Anterior cingulate cortex (tissue), 58 donors: ENCODE data around the gene RSPO4.

Experiments
- DNase-seq, 58 donors: peaks; one replicate each; lab custom pipeline; 2025; lab: John Stamatoyannopoulos, UW

The RSPO4 gene

DNA sequence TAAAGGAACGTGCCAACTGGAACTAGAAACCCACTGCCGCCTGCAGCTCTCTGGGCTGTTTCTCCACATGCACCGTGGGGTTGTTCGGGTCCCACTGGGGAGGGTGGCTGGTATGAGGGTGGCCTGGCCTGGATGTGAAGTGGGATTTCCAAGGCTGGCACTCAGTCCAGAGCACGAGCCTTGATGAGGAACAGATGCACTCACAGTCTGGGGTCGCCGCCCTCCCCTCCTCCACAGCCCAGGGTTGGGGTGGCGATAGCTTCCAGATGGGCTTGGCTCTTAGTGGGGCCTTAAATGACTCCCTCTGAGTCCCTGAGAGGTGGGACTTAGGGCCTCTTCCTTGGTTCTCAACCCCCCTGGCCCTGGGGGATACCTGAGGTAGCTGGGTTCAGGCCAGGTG lies 55.3 kb downstream of the RSPO4 start:
- no peak for DNase-seq

DNA sequence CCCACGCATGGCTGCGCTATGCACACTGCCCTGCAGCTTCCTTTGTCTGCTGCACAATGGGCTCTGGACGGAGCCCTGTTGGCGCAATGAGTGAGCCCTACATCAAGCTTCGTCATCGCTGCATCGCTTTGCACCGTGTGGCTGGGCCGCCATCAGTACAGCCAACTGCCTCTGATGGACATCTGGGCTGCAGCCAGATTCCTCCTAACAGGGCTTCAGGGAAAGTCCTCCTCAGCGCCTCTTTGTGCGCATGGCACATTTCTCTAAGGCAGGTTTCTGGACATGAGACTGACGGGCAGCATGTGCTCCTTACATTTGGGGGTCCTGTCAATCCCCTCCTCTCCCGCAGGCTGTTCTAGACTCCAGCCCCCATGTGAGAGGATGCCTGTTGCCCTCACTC lies 56.3 kb downstream of the RSPO4 start:
- DNase-seq = no peak

DNA sequence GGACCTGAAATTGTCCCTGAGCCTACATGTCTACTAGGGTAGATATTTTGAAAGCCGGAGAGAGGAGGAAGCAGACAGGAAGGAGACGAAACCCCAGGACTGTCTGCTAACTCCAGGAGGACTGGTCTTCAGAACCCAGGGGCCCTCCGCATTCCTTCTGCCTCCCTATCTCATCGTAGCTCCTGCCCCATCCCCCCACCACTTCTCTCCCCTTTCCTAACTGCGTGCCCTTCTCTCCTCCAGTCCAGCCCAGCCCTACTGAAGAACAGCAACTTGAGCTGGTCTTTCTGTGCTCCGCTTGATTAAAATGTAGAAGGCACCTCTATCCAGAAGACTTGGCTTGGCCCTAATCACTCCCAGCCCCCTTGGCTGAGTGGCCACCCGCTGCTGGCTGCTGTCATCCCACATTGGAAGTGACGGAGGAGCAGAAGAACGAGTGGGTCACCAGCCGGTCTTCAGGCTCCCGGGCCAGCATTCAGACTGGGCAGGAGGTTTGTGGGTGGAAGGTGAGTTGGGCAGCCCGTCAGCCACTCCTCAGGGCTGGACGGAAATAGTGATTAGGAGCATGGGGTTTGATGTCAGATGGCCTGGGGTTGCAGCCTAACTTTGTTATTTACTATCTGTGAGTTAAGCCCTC lies 57.2 kb downstream of the RSPO4 start:
- no peak for DNase-seq

DNA sequence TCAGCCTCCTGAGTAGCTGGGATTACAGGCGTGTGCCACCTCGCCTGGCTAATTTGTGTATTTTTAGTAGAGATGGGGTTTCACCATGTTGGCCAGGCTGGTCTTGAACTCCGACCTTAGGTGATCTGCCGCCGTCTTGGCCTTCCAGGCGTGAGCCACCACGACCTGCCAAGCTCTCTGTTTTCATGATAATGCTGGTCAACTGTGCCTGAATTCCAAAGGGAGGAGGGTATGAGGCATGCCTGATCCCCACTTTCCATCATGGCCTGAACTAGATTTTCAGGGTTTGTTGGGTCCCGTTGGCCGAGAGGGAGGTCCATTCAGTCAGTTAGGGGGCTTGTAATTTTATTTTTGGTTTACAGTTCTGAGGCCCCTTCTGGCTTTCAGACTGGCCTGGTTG lies 58.0 kb downstream of the RSPO4 start:
- DNase-seq = no peak

DNA sequence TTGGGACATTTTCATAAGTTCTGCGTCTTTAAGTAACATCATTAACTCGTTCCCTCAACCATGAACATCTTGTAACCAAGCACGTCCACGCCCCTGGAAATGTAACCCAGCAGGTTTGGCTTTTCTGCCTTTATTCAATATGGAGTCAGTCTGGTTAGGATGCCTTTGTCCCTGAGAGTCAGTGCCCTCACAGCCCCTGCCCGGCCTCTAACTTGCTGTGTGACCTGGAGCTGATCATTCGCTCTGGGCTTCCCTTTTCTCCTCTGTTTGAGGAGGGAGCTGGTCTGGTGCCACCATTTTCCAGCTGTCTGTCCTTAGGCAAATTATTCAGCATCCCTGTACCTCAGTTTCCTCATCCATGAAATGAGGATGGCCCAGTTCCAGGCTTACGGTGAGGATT lies 59.5 kb downstream of the RSPO4 start:
- no peak for DNase-seq

DNA sequence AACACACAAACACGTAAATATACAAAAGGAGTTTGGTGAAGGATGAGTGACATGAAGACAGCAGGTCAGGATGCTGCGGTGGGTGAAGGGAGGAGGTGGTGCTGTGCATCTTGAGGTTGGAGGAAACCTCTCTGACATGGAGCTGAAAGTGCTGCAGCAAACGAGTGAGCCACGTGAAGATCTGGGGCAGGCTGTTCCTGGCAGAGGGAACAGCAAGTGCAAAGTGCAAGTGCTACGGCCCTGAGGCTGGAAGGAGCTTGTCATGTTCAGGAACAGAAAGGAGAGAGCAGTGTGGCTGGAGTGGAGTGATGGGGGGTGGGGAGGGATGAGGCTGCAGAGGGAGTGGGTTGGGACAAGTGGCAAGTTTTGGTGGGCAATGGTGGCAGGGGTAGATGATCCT lies 61.2 kb downstream of the RSPO4 start:
- DNase-seq = no peak

DNA sequence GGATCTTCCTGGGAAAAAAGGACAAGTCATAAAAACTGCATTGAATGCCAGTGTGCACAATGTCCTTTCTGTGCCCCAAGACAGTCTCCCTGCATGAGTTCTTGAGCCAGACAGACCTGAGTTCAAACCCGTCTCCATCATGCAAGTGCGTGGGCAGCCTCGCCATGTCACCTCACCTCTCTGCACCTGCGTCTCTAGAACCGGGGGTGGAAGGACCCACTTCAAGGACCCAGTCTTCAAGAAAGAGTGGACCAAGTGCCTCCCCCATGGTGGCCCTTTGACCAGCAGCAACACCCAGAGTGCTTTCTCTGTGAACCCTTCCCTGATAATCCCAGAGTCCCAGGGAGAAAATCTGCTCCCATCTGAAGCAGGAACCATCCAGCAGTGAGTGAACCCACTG lies 62.5 kb downstream of the RSPO4 start:
- no peak for DNase-seq

DNA sequence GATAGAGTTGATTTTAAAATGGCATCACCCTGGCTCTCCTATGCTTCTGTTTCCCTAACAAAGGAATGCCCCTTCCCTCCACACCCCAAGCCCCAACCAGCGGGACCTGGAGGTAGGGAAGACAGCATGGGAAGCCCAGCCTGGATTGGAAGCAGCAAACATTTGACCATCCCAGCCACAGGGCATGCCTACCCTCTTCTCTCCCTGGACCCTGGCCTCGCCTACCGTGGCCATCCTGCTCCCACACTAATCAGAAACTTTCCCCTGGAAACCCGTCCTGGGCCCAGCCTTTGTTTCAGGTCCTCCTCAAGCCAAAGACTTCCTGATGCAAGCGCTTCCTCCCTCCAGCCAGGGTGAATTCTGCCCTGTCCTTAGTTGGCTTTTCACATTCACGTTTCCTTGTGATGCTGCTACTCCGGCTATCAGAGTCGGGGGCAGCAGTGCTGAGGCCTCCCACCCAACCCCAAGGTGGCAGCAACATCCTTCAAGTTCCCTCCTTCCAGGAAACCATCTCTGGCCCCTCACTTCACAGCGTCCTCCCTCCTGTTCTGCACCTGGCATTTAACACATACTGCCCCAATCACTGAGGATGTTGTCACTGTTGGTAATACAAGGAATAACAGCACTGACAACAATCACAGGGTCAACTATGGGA lies 67.8 kb downstream of the RSPO4 start:
- no peak for DNase-seq

DNA sequence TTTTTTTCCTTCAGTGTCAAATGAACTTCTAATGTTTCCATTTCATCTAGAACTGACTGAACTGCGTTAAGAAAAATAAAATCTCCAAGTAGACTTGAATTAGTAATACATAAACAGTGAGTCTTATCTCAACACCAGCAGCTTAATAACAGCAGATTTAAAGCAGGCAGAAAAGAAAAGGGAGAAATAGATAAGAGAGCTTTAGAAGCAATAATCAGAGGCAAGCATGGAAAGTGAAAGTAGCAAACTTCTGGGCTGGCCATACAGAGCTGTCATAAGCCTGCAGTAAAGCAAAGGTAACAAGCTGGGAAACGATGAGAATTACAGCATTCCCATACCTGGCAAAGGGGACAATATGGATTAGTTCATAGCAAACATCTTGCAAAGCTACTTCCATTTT lies 69.1 kb downstream of the RSPO4 start:
- DNase-seq = no peak

DNA sequence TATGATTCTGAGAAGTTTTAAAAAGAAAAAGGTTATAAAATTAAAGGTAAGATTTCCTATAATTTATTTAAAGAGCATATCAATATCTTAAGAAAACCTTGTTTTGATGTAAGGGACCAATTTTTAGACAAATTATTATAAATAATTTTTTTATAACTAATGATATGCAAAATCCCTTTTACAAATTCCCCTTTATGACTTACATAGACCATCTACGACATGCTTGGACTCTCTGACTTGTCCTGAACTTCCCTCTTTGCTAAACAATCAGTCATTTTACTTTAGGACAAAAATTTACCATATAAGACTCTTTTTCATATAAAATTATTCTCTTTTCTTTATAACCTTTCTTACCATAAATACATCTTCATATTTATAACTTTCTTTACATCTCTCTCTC lies 70.7 kb downstream of the RSPO4 start:
- no peak for DNase-seq

DNA sequence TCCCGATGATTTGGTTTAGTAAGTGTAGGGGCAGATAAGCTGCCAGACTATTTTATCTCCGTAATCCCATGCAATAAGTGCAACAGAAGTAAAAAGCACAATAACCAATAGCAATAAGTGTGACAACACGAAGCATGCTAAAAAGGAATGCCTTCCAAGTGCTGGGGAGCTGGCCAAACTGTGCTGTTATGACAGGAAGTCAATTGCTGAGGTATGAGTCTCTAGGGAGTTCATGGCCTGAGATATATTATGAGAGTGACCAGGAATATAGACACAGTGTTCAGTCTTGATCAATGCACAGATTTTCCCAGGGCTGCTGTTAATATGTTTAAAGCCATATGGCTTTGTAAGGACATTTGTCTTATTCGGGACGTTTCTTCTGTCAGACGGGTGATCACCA lies 75.4 kb downstream of the RSPO4 start:
- no peak for DNase-seq

DNA sequence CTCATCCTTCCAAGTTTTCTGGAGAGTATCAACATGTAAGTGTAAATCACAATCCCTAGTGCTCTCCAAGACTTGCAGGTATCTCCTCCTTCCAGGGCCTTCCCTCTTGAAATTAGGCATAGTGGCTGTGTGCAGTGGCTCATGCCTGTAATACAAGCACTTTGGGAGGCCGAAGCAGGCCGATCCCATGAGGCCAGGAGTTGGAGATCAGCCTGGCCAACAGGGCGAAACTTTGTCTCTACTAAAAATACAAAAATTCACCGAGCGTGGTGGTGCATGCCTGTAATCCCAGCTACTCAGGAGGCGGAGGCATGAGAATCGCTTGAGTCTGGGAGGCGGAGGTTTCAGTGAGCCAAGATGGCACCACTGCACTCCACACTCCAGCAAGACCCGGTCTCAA lies 76.6 kb downstream of the RSPO4 start:
- no peak for DNase-seq

DNA sequence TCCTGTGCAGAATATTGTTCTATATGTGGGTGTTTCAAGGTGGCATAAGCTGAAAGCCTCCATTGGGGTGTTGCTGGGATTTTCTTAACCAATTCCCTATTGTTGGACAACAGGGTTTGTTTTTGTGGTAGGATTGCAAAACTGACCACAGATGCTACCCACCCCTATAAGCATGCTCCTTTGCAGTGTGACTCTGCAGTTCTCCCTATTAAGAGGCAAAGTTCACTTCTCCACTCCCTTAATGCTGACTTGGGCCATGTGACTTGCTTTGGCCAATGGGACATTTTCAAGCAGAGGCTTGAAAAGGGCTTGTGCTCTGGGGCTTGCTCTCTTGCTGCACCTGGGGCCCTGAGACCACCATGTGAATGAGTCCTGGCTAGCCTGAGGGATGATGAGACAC lies 77.5 kb downstream of the RSPO4 start:
- no peak for DNase-seq

DNA sequence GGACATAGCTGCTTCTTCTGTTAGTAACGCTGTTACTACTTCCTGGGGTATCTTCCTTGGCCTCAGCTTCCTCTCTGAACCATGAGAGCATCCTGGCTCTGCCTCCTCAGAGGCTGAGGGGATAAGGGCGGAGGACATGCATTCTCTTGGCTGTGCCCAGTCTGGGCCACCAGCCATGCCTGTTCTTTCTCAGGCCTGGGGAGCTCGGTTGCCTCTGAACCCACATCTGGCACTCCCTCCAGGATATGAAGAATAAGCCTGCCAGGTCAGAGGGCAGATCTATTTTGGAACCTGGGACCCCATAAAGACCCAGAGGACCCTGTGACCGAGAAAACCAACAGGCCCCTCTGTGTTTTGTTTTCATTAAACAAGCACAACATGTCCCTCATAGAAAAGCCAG lies 79.3 kb downstream of the RSPO4 start:
- DNase-seq = no peak

DNA sequence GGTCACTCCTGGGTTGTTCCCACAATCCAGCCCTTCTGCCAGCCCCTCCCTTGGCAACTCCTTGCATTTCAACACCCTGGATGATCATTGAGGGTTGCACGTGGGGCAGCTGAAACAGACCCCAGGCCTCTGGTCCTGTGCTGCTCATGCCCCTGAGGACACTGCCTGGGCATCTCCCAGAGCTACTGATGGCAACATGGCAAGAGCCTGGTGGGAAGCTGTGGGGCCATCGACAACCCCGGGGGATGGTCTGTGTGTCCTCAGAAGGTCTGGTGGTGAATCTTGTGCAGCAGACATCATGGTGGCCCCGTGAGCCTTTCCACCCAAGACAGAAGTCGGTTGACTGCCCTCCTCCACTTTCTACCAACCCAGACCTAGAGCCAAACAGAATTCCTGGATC lies 81.0 kb downstream of the RSPO4 start:
- no peak for DNase-seq

DNA sequence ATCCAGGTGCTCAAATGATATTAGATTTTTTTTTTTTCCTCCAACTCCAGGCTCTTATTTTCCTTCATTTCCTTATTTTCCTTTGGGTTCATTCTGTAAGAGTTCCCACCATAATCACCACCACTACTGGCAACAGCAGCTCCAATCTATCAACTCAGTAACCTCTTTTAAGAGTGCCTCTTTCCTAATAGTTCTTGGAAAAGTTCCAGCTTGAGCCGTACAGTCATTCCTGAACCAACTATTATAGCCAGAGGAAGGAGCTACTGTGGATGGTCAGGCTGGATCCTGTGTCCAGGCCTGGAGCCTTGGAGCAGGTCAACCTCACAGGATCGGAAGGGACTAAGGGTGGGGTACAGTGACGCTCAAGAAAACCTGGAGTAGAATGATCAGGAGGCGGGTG lies 81.8 kb downstream of the RSPO4 start:
- DNase-seq = no peak

DNA sequence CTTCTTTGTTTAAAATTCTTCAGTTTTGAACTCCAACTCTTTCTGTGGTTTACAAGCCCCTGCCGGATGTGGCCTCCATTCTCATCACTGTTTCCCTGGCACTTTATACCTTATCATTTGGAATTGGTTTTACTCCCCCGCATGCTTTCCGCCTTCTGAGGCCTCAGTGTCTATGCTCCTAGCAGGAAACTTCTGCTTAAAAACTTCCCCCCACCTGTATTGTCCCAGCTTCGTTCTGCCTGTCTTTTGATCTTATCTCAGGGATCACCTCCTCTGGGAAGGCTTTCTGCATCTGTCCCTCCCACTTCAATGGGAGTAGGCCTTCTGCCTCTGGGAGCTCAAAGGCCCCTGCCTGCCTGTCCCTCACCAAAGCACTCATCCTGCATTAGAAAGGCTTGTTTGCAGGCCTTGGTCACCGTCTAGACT lies 82.6 kb downstream of the RSPO4 start:
- no peak for DNase-seq

DNA sequence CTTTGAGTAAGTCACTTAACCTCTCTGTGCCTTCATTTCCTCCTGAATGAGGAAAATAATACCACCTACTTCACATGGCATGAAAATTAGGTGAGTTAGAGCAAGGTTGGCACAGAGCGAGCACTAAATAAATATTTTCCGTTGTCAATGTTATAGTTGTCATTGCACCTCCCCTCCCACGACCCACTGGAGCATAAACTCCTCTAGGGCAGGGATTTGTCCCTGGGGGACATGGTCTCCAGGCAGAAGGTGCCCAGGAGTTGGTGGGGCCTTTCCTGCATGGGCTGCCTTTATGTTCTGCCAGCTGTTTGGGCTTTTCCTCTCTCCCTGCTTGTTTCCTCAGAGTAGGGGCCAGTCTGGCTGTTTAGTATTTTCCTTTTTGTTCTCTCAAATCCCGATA lies 84.7 kb downstream of the RSPO4 start:
- no peak for DNase-seq

DNA sequence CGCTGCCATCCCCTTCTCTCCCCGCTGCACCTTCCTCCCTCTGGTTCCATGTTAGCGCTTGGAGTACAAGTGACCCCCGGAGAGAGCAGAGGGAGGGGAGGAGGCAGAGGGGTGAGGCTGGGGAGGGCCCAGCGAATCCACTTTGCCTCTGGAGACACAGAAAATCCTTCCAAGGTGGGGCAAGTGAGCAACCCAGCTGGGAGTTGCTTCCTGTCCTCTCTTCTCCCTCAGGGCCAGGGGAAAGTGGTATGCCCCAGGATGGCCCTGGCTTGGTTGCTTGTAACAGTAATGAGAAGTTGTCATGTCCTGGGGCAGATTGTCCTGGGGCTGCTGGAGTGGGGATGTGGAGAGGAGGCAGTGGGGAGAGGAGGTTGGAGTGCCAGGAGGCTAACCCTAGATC lies 85.3 kb downstream of the RSPO4 start:
- no peak for DNase-seq

DNA sequence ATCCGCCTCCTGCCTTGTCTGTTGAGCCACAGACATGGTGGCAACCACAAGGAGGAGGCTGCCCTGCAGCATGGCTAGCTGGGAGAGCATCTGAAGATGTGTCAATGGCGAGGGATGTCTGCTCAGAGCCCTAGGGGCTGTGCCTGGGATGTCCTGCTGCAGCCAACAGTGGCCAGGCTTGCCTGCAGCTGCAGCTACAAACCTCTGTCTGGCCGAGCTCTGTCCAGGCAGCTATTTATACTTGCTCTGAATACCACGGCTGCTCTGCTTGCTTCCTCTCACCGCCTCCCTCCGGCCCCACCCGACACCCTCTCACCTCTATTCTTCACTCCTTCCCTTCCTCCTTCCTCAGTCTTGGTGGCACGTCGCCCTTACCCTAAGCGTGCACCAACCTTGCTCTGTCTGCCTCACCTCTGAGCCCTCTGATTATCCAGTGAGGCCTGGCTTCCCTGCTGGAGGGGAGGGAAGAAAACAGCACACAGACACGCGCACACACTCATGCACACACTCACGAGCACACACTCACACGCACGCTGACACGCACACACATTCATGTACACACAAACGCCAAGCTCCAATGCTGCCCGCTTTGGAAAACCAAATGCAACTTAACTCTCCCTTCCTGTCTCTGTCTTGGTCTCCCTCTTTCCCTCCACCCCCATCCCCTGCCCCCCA lies 85.8 kb downstream of the RSPO4 start, which contains the start of gene ANGPT4:
ANGPT4 (minus strand) TSS at position 210 of the 675 bp plus-strand sequence; CDS start at position 90, 120 bp downstream.
- DNase-seq = no peak

DNA sequence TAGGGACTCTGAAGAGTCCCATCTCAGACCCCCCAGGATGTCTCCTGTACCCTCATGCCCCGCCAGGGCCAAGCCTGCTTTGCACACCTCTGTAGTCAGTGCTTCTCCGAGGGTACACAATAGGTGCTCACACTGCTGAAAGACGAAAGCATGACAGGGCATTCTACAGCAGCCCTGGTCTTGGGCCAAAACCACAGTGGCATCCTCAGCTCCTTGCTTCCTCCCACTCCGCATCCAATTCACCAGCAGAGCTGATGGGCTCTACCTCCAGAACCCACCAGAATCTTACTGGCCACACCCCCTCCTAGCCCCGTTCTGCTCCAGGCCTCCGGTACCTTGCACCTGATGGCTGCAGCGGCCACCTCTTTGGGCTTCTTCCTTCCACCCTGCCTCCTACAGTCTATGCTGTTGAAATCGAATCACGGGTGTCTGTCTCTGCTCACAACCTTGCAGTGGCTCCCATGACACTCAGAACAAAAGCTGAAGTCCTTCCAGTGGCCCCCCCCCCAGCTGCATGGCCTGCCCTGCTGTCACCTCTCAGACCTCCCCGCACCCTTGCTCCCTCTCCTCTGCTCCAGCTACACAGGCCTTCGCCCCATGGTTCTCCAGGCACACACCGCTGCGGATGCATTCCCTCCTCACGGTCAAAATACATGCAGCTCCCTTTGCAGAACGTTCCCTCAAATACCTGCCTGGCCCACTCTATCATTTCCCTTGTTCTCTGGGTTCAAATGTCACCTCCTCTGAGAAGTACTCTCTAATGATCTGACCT lies 87.2 kb downstream of the RSPO4 start:
- DNase-seq = no peak
